ENCODE results near the gene SERTM1.

Gene SERTM1

DNA sequence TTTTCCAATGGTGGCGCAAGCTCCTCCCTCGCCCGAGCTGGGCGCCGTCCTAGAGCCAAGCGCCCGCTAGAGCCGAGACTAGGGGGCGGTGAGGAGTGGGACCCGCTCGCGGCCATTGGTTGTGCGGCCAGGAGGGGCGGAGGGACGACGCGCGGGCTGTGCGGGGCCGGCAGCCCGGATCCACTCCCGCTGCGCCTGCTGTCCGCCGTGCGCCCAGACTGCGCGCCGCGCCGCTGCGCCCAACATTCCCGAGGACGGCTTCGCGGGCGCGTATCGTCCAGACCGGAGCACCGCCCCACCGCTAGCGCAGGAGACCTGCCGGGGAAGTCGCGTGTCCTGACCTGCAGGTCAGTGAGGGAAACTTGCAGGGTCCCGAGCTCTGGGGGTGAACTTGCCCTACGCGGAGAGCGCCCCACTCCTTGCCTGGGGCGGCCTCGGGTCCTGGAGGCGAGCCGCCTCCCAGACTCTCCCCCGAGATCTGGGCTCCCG is at the start of gene SERTM1:
SERTM1 (plus strand) TSS at position 183 of the 489 bp plus-strand sequence. CDS start 21,059 bp downstream, outside the sequence.
- no peak for DNase-seq (ENCODE audit: low spot score)

GRCh38 chr13:36628377-36629056 is 45.3 kb upstream of the SERTM1 start:
- DNase-seq (ENCODE audit: low spot score), result no peak

DNA sequence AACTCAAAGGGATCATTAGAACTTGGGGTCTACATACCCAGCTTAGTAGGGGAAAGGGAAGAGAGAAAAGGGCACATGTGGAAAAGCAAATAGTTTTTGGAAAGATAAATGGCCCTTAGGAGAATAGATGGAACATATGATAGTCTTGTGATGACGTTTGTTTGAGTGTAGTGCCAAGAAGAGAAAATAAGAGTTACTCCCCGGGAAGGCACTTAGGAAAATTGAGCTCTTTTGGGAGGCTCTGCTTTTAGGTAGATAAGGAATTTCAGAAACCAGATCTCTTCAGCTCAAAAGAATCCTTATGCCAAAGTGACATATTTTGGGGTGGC is 44.8 kb upstream of the SERTM1 start:
- no peak for DNase-seq (ENCODE audit: low spot score)

GRCh38 chr13:36630181-36630803 is 43.5 kb upstream of the SERTM1 start:
- DNase-seq (ENCODE audit: low spot score), result no peak

DNA sequence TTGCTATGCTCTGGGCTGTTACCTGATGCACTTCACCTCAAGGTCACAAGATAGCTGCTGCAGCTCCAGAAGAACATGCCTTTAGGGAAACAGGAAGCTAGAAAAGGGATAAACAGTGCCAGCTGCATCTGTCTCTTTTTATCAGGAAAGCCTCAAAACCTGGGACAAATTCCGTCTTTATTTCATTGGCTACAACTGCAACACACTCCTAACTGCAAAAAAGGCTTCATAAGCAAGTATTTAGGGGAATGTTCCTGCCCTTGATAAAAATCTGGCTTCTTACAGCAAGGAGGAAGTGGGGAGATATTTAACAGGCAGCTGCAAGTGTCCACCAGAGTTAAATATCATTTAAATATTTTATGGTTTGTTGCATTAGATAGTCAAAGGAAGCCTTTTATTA is 34.2 kb upstream of the SERTM1 start:
- no peak for DNase-seq (ENCODE audit: low spot score)

- DNase-seq (ENCODE audit: low spot score), result no peak
Measured at GRCh38 chr13:36650611-36651010, 23.2 kb upstream of the SERTM1 start.

DNA sequence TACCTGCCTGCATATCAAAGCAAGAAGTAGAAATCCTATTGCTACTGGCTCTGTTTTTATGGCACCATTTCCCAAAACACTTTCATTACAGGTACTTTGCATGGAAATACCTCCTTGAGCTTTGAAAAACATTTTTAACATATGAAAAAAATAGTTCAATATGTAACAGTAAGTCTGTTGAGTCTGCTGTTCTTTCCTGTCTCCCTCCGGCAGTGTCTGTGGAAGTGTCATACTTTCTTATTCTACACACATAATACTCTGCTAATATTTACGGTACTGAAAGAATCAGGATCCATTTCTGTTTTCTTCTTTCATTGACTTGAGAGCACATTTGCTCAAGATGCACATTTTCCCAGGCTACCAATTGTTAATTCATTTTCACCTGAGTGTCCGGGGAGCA is 8.2 kb upstream of the SERTM1 start:
- DNase-seq (ENCODE audit: low spot score), result no peak

- DNase-seq (ENCODE audit: low spot score), result no peak
Measured at GRCh38 chr13:36666477-36667229, 7.2 kb upstream of the SERTM1 start.

GRCh38 chr13:36668316-36668715 is 5.5 kb upstream of the SERTM1 start:
- DNase-seq (ENCODE audit: low spot score), result no peak

- no peak for DNase-seq (ENCODE audit: low spot score)
Measured at GRCh38 chr13:36673352-36673751, 468 bp upstream of the SERTM1 start.

GRCh38 chr13:36674337-36675212 is 755 bp downstream of the SERTM1 start:
- DNase-seq (ENCODE audit: low spot score), result no peak

DNA sequence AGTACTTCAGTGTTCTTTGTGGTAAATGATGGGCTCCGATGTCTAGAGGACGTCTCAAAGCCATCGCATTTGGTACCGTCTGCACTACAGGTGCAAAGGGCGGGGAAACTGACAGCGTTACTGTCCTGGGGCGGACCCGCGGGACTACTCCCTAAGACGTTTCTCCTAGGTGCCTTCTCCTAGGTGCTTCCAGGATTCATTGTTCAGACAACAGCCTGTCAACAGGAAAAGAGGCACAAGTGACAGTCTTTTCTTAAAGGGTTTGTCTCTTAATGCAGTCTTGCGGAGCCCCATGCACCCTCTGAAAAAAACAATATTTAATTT is 1.4 kb downstream of the SERTM1 start:
- no peak for DNase-seq (ENCODE audit: low spot score)

DNA sequence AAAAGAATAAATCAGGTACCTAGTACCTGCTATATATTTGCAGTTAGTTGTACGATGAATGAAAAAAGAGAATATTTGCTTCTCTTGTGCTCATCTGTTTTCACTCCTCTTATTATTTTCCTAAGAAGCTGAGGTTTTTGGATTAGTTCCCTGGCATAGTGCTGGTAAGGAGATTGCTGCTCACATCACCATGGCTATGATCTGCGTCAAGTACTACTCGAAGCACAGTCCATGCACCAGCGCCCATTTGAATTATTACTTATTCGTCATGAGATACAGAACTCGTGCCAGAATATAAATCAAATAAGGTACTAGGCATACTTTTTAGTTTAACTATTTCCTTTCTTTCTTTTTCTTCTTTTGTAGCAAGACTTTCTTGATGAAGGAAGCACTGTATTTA is 7.1 kb downstream of the SERTM1 start:
- DNase-seq (ENCODE audit: low spot score), result no peak

DNA sequence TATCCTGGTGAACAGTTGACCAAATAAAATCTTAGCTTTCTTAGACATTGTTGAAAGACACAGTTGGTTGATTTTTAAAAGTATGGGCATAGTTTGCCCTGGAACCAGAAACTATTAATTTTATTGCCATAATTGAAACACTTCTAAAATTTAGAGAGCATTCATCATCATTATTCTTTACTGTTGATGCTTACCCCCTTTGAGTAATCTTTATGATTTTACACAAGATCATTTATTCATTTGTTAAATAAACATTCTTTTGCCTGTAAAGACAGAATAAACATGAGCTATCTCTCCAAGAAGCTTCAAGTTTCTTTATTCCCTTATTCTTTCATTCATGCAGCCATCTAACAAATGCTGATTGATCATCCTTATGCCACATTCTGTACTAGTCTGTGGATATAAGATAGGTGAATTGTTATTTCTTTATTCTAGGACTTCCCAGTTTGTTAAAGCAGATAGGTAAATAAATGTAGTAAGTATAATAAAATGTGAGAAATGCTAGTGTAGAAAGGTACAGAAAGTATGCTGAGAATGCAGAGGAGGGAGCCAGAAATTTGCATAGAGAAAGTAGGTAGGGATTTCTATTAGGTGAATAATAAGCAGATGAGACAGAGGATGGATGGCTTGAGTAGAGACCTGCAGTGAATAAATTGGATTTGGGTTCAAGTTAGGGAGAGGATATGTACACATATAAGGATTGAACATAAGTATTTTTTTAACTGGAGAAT is 8.2 kb downstream of the SERTM1 start:
- DNase-seq (ENCODE audit: low spot score), result no peak

DNA sequence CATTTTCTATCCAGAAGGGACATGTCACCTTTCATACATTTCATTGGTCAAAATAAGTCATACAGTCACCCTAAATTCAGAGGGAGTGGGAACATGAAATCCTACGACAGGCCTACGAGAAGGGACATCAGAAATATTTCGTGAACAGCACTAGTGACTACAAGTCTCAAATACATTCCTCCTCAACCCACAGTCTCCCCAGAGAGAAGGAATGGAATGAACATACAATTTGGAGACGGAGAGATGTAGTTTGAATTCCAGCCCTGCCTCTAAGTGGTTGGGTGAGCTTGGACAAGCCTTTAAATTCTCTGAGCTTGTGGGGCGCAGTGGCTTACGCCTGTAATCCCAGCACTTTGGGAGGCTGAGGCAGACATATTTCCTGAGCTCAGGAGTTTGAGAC is 9.9 kb downstream of the SERTM1 start:
- no peak for DNase-seq (ENCODE audit: low spot score)

DNA sequence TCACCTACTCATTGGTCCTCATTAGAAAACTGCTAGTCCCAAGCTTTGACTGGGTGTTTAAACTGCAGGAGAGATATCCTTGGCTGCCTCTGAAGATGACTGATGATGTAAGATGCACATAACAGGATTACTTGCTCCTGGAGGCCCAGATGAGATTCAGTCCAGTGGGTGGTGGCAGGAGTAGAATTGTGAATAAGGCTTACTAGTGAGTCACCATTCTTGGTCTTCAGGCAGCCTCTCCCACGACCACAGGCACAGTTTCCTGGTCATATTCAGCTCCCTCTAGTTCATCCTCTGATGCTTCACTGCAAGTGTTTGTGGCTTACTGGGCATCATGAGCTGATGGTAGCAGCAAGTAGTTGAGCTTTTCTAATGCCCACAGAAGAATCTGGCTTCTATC is 12.1 kb downstream of the SERTM1 start:
- DNase-seq (ENCODE audit: low spot score), result no peak

DNA sequence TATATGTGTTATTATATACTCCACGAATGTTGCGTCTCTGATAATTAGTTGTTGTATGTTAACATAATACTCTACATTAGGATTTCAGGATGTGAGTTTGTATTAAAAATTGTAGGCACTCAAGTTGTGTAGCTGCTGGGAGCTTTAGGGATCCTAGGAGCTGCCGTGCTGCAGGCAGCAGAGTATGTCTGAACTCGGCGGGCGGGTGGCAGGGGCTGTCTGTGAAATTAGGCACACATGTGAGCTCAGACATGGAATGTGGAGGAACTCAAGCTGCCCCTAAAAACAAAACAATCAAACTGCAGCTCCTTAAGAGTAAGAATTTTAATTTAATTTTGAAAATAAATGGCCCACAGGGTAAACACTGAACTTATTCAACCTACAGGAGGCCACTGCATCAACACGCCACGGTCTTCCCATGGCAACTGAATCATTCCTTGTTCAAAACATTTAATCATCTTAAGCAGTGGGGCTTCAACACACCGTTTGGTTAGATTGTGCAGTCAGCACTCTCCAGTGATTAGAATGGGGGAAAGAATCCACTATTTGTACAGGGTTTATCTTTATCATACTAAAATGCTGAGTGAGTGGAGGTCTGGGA is 22.7 kb downstream of the SERTM1 start:
- DNase-seq (ENCODE audit: low spot score), result no peak

GRCh38 chr13:36700170-36700569 is 26.4 kb downstream of the SERTM1 start:
- DNase-seq (ENCODE audit: low spot score), result no peak

DNA sequence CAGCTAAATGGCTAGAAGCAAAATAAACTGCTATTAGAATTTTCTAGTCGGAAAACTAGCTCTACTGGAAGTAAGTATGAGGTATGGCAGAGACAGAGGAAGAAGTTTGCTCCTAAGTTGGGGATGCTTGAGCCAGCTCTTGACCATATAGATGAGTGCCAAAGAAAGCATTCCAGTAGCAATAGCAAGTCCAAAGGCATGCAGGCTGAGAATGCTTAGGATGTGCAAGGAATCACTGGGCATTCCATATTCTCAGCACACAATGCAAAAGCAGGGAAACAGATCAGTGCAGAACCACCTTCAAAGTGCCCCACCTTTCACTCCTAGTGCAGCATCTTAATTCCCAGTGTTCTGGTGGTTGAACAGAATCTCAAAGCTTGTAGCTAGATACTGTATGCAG is 32.9 kb downstream of the SERTM1 start:
- no peak for DNase-seq (ENCODE audit: low spot score)

- no peak for DNase-seq (ENCODE audit: low spot score)
Measured at GRCh38 chr13:36709136-36709890, 35.5 kb downstream of the SERTM1 start.

DNA sequence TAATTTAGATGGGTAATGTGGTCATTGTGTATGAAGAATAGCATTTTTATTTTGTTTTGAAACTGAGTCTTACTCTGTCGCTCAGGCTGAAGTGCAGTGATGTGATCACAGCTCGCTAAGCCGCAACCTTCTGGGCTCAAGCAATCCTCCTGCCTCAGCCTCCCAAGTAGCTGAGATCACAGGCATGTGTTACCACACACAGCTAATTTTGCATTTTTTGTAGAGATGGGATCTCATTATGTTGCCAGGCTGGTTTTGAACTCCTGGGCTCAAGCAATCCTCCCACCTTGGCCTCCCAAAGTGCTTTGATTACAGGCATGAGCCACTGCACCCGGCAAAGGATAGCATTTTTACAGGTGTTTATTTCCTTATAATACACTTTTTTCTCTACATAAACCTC is 36.6 kb downstream of the SERTM1 start:
- DNase-seq (ENCODE audit: low spot score), result no peak

All from CD4-positive, alpha-beta T cell treated with Interleukin-2 at 100 ng/mL for 4 hours (primary cell).